K562 (cell line): ENCODE results near the gene HOXC4. TPM values are rescaled to one million over a fixed set of nuclear protein-coding genes. Genes with fewer than 3 reads are reported as not detected.

Experiments
- ATAC-seq: fragments of 200-7000 bp; cut with Tn5 transposase; 3 replicates; pipeline ENCODE4 v1.9.1; 2020; ENCODE audit warnings: moderate library complexity
- BruUV-seq: library from RNA; stranded (reverse); fragments of 400-500 nt; replicated peaks from 2 replicates; lab custom pipeline; 2021; lab: Mats Ljungman, UMichigan
- CTCF ChIA-PET: fragments of 300-600 bp; formaldehyde crosslinking; extraction: SDS; loops from one replicate; lab custom pipeline; 2021; ENCODE audit warnings: low intra/inter-chr PET ratio; lab: Yijun Ruan, JAX
- POLR2A ChIA-PET: fragments of 300-600, 350-650 bp; sonication (Branson Sonifier 250); formaldehyde crosslinking; extraction: SDS; loops from one replicate; lab custom pipeline; 2021; ENCODE audit warnings: antibody characterized with exemption, inconsistent platforms; lab: Yijun Ruan, JAX
- DNase-seq, 4 experiments: peaks; one replicate each; pipeline versions ENCODE4 v3.0.0 to v3.0.0-alpha.2; 2011 to 2018; ENCODE audit warnings: low spot score in 3 of 4, mixed read lengths in 3 of 4; ENCODE audit errors: extremely low read depth in 1 of 4
- FAIRE-seq: peaks from 2 replicates; lab custom pipeline; 2011; peaks lifted over from hg19 to GRCh38; lab: Jason Lieb, UNC
- H2AFZ ChIP-seq: 2 replicates; pipeline ENCODE4 v1.6.0; 2011; ENCODE audit warnings: low read depth, low read length, control low read depth, inconsistent platforms
- H3K27ac ChIP-seq: fragments of 200-600 bp; 3 replicates; pipeline ENCODE4 v1.8.0; 2011; ENCODE audit warnings: low read depth, mild to moderate bottlenecking, control low read depth, inconsistent platforms, low read length, moderate library complexity, mixed read lengths; ENCODE audit errors: extremely low read depth
- H3K27me3 ChIP-seq, 2 experiments: fragments of 300-600 bp in 1 of 2; 2 replicates in 1 of 2; 3 replicates in 1 of 2; pipeline versions ENCODE4 v1.6.0 to v1.8.0; 2011; ENCODE audit warnings: inconsistent platforms in 2 of 2, low read length in 2 of 2, mild to moderate bottlenecking in 1 of 2, mixed read lengths in 1 of 2, moderate library complexity in 1 of 2; ENCODE audit not compliant: control insufficient read depth in 2 of 2, insufficient read depth in 2 of 2
- H3K36me3 ChIP-seq: fragments of 300-600 bp; 3 replicates; pipeline ENCODE4 v1.8.0; 2011; ENCODE audit warnings: mild to moderate bottlenecking, low read length, inconsistent platforms; ENCODE audit not compliant: control insufficient read depth, insufficient read depth
- H3K4me1 ChIP-seq, 2 experiments: fragments of 200-600 bp in 1 of 2; replicated peaks in 1 of 2; 2 replicates in 1 of 2; 3 replicates in 1 of 2; pipeline versions ENCODE4 v1.5.1 to v1.8.0; 2011; ENCODE audit warnings: inconsistent platforms in 2 of 2, low read length in 2 of 2, mild to moderate bottlenecking in 1 of 2, mixed read lengths in 1 of 2, moderate library complexity in 1 of 2; ENCODE audit not compliant: control insufficient read depth in 2 of 2, insufficient read depth in 2 of 2
- H3K4me2 ChIP-seq: 2 replicates; pipeline ENCODE4 v1.6.1; 2011; ENCODE audit warnings: low read length, control low read depth, inconsistent platforms, mixed read lengths; ENCODE audit not compliant: insufficient read depth
- H3K4me3 ChIP-seq: fragments of 200-600 bp; sonication (generic), shearing (Covaris generic); 2 replicates; pipeline ENCODE4 v1.5.1; 2016; ENCODE audit warnings: control low read depth, inconsistent platforms
- H3K79me2 ChIP-seq: fragments of 200-600 bp; 3 replicates; pipeline ENCODE4 v1.8.0; 2011; ENCODE audit warnings: low read length, inconsistent platforms; ENCODE audit not compliant: control insufficient read depth, insufficient read depth
- H3K9ac ChIP-seq, 2 experiments: 2 replicates each; pipeline versions ENCODE4 v1.6.0 to v1.6.1; 2011; ENCODE audit warnings: low read depth in 2 of 2, low read length in 2 of 2, control low read depth in 1 of 2, inconsistent platforms in 1 of 2, mild to moderate bottlenecking in 1 of 2, mixed read lengths in 1 of 2; ENCODE audit not compliant: insufficient read depth in 1 of 2
- H3K9me1 ChIP-seq: one replicate; pipeline ENCODE4 v1.6.0; 2011; ENCODE audit warnings: inconsistent platforms, mild to moderate bottlenecking, low read length, moderate library complexity; ENCODE audit not compliant: control insufficient read depth, insufficient read depth
- H3K9me3 ChIP-seq: replicated peaks from 2 replicates; pipeline ENCODE4 v1.5.1; 2011; ENCODE audit warnings: low read depth, low read length, inconsistent platforms; ENCODE audit not compliant: control insufficient read depth, insufficient read depth
- H4K20me1 ChIP-seq: replicated peaks from 2 replicates; pipeline ENCODE4 v1.6.1; 2011; ENCODE audit warnings: low read length, inconsistent platforms, mixed read lengths; ENCODE audit not compliant: control insufficient read depth, insufficient read depth
- ETV1 ChIP-seq: fragments of 450-650 bp; conservative IDR thresholded peaks from 2 replicates; pipeline ENCODE4 v1.6.1; 2016; ENCODE audit warnings: missing genetic modification characterization, control low read depth, low read depth, missing compliant biosample characterization
- HNRNPLL ChIP-seq: fragments of 200-400 bp; formaldehyde crosslinking; IDR thresholded peaks from 2 replicates; pipeline ENCODE4 v1.6.1; 2017; ENCODE audit warnings: low read length, low read depth, mild to moderate bottlenecking; ENCODE audit not compliant: poor library complexity, severe bottlenecking
- ILF3 ChIP-seq: fragments of 450-650 bp; IDR thresholded peaks from 2 replicates; pipeline ENCODE4 v1.6.1; 2018; ENCODE audit warnings: antibody characterized with exemption, mild to moderate bottlenecking, moderate library complexity, borderline replicate concordance
- MTA3 ChIP-seq: fragments of 450-650 bp; formaldehyde crosslinking; IDR thresholded peaks from 2 replicates; pipeline ENCODE4 v1.6.1; 2017; ENCODE audit warnings: mild to moderate bottlenecking, borderline replicate concordance
- NR2F6 ChIP-seq: fragments of 450-650 bp; formaldehyde crosslinking; IDR thresholded peaks from 2 replicates; pipeline ENCODE4 v1.4.0; 2020; ENCODE audit warnings: mild to moderate bottlenecking
- RUNX1 ChIP-seq: sonication (generic); IDR thresholded peaks from 2 replicates; pipeline ENCODE4 v1.6.1; 2016; ENCODE audit warnings: antibody characterized with exemption, low read depth
- ZNF212 ChIP-seq: fragments of 450-650 bp; formaldehyde crosslinking; IDR thresholded peaks from 2 replicates; pipeline ENCODE4 v1.4.0; 2020; ENCODE audit warnings: mild to moderate bottlenecking
- ZNF3 ChIP-seq: fragments of 250-450 bp; sonication (Bioruptor Pico); IDR thresholded peaks from 2 replicates; pipeline ENCODE4 v1.5.0; 2021; ENCODE audit warnings: mild to moderate bottlenecking, moderate library complexity
- ZNF316 ChIP-seq: fragments of 450-650 bp; IDR thresholded peaks from 2 replicates; pipeline ENCODE4 v1.6.1; 2016
- WGBS: fragments of 100-300 bp; shearing (Covaris generic); methylation state at CpG from one replicate; pipeline ENCODE4 v1.1.6; 2016; ENCODE audit warnings: low coverage, mixed read lengths; ENCODE audit not compliant: insufficient coverage; ENCODE audit errors: missing lambda C conversion rate; 5-methylcytosine and 5-hydroxymethylcytosine counted together
- in situ Hi-C: fragments of 300-500 bp; cut with MboI; formaldehyde crosslinking; loops from 4 replicates; pipeline ENCODE4 v1.15.0; 2018; ENCODE audit warnings: inconsistent platforms, mixed read lengths
- intact Hi-C: fragments of 100-400 bp; cut with micrococcal nuclease; formaldehyde crosslinking; loops from 2 replicates; pipeline ENCODE4 v1.14.2; 2022
- polyA plus RNA-seq, 8 experiments: library from polyadenylated mRNA; depleted of rRNA in 4 of 8; stranded (reverse) in 5 of 8; unstranded in 3 of 8; fragments of >200 nt; fragmentation: Nextera tagmentation in 2 of 8; fragmentation: Illumina TruSeq in 1 of 8; extraction: Ambion mirVana in 2 of 8; extraction: Trizol in 1 of 8; gene quantifications; 2 replicates each; pipeline versions ENCODE4 v1.2.1 to v1.2.3, GENCODE V29; 2011 to 2014; ENCODE audit warnings: inconsistent platforms in 1 of 8, missing spikeins in 1 of 8
- total RNA-seq, 7 experiments: library from RNA; depleted of rRNA in 6 of 7; stranded (reverse); fragments of >200 nt in 6 of 7; fragmentation: Illumina TruSeq in 2 of 7; extraction: Trizol in 2 of 7; gene quantifications; 2 replicates each; pipeline versions ENCODE4 v1.2.1 to v1.2.3, GENCODE V29; 2011 to 2021; ENCODE audit warnings: low replicate concordance in 1 of 7
- TF ChIP-seq, protein P1 (sequence below): fragments of 450-650 bp; IDR thresholded peaks from 2 replicates; pipeline ENCODE4 v1.6.1; 2016; ENCODE audit warnings: missing biosample characterization, missing genetic modification characterization
- TF ChIP-seq, protein P2 (sequence below): fragments of 450-650 bp; IDR thresholded peaks from 2 replicates; pipeline ENCODE4 v1.6.1; 2017; ENCODE audit warnings: antibody characterized with exemption
- TF ChIP-seq, protein P3 (sequence below), 2 experiments: fragments of 450-650 bp; IDR thresholded peaks; 2 replicates each; pipeline ENCODE4 v1.6.1; 2016; ENCODE audit warnings: mild to moderate bottlenecking in 2 of 2, borderline replicate concordance in 1 of 2, low read depth in 1 of 2, moderate library complexity in 1 of 2

The HOXC4 gene
- total and polyA plus RNA-seq, 9 of the 15 experiments (the other 6 are each of a cell fraction or from before 2014, with no cell fraction given), result 0.06 to 1.5 (median 0.44) TPM; not detected in 1

DNA sequence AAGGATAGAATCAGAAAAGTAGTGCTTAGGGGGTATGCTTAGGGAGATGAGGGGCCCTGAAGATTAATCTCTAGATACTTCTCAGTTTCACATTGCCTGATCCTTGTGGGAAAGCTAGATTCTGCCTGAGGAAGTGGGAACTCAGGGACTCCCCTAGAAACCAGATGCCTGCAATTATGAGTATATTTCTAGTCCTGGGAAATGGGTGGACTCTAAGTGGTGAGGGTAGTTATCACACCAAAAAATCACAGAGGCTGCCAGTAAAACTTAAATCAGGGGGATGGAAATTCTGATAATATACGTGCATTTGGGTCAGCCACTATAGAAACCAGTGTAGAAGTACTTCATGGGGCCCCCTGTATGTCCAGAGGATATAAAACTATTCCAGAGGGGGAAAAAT is 18.3 kb downstream of the HOXC4 start:
- no peak overlapping the region for H3K27ac ChIP-seq
- ChIA-PET POLR2A (interaction anchor here (0.5 kb wide), 1 partner anchor 1513 kb away, joined by 3 read pairs; no protein-coding TSS in a partner anchor), CTCF (no interaction called here)
- H3K36me3 ChIP-seq, result no peaks in the 10 kb centered on the region
- intact Hi-C loops, result no loop called here
- BruUV-seq, result no TSS peak
- 5% methylated on average over 1 of the region's 1 CpG for WGBS
- H2AFZ ChIP-seq, result no peak overlapping the region
- no peaks in the 10 kb centered on the region; the same call in 1 of the 2 replicates for H4K20me1 ChIP-seq
- no peak for FAIRE-seq
- H3K9ac ChIP-seq, result no peak overlapping the region
- in situ Hi-C loops, result no loop called here
- H3K27me3 ChIP-seq, result peaks cover 0 to 3% of the 10 kb centered on the region in 2 experiments; a peak in 1 of 5 replicates
- H3K4me1 ChIP-seq, result no peaks in the 10 kb centered on the region
- no peak overlapping the region for H3K4me3 ChIP-seq
- no peak for ATAC-seq
- no peaks in the 10 kb centered on the region for H3K9me3 ChIP-seq
- no peaks in the 10 kb centered on the region for H3K79me2 ChIP-seq
- no peaks in the 10 kb centered on the region for H3K9me1 ChIP-seq
- no peak overlapping the region for H3K4me2 ChIP-seq
- DNase-seq, result no peak
- TF ChIP-seq, protein P1, sequence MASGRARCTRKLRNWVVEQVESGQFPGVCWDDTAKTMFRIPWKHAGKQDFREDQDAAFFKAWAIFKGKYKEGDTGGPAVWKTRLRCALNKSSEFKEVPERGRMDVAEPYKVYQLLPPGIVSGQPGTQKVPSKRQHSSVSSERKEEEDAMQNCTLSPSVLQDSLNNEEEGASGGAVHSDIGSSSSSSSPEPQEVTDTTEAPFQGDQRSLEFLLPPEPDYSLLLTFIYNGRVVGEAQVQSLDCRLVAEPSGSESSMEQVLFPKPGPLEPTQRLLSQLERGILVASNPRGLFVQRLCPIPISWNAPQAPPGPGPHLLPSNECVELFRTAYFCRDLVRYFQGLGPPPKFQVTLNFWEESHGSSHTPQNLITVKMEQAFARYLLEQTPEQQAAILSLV, result no peak
- TF ChIP-seq ETV1 (no peak), HNRNPLL (no peak), ZNF3 (no peak), ZNF316 (no peak), ZNF212 (CRISPR knock-in tag) (no peak), RUNX1 (no peak), ILF3 (no peak), NR2F6 (CRISPR knock-in tag) (no peak), MTA3 (no peak)
- TF ChIP-seq, protein P2, sequence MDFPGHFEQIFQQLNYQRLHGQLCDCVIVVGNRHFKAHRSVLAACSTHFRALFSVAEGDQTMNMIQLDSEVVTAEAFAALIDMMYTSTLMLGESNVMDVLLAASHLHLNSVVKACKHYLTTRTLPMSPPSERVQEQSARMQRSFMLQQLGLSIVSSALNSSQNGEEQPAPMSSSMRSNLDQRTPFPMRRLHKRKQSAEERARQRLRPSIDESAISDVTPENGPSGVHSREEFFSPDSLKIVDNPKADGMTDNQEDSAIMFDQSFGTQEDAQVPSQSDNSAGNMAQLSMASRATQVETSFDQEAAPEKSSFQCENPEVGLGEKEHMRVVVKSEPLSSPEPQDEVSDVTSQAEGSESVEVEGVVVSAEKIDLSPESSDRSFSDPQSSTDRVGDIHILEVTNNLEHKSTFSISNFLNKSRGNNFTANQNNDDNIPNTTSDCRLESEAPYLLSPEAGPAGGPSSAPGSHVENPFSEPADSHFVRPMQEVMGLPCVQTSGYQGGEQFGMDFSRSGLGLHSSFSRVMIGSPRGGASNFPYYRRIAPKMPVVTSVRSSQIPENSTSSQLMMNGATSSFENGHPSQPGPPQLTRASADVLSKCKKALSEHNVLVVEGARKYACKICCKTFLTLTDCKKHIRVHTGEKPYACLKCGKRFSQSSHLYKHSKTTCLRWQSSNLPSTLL, result no peak
- TF ChIP-seq, protein P3, sequence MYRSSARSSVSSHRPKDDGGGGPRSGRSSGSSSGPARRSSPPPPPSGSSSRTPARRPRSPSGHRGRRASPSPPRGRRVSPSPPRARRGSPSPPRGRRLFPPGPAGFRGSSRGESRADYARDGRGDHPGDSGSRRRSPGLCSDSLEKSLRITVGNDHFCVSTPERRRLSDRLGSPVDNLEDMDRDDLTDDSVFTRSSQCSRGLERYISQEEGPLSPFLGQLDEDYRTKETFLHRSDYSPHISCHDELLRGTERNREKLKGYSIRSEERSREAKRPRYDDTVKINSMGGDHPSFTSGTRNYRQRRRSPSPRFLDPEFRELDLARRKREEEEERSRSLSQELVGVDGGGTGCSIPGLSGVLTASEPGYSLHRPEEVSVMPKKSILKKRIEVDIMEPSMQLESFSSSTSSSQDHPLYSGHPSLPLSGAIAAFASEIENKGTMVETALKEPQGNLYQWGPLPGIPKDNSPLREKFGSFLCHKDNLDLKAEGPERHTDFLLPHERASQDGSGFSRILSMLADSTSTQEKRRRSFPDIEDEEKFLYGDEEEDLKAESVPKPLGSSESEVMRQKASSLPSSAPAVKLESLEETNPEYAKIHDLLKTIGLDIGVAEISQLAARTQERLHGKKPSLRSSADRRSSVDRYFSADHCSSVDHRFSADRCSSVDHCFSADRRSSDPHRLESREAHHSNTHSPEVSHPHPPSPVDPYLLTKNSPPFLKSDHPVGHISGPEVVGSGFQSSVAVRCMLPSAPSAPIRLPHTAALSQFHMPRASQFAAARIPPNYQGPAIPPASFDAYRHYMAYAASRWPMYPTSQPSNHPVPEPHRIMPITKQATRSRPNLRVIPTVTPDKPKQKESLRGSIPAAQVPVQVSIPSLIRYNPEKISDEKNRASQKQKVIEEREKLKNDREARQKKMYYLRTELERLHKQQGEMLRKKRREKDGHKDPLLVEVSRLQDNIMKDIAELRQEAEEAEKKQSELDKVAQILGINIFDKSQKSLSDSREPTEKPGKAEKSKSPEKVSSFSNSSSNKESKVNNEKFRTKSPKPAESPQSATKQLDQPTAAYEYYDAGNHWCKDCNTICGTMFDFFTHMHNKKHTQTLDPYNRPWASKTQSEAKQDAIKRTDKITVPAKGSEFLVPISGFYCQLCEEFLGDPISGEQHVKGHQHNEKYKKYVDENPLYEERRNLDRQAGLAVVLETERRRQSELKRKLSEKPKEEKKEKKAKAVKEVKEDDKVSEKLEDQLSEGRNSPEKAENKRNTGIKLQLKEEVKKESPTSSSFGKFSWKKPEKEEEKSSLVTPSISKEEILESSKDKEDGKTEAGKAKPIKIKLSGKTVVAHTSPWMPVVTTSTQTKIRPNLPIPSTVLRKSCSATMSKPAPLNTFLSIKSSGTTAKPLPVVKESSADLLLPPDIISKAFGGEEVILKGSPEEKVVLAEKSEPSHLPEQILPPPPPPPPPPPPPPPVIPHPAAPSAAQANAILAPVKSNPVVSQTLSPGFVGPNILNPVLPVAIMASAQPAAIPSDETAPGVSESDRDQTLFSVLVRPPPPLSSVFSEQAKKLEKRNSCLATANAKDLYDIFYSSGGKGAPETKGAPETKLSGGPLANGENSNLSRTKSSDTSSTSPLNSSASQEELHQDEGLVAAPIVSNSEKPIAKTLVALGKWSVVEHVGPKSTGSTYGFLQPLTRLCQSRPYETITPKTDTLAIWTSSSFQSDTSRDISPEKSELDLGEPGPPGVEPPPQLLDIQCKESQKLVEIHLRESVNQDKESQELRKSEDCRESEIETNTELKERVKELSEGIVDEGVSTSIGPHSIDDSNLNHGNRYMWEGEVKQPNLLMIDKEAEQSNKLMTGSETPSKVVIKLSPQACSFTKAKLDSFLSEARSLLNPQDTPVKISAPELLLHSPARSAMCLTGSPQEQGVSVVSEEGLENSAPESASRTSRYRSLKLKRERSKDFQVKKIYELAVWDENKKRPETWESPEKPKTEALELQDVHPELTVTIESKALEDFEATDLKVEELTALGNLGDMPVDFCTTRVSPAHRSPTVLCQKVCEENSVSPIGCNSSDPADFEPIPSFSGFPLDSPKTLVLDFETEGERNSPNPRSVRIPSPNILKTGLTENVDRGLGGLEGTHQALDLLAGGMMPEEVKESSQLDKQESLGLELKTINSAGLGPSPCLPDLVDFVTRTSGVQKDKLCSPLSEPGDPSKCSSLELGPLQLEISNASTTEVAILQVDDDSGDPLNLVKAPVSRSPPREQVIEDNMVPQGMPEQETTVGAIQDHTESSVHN (IDR thresholded peaks at IDR 0.05; ENCODE audit: borderline replicate concordance in 1 of 2, low read depth in 1 of 2), result no peak
